ENCODE results near the gene ATP1A1. TPM values are rescaled to one million over a fixed set of nuclear protein-coding genes. Genes with fewer than 3 reads are reported as not detected.

ATP1A1 gene
- total and polyA plus RNA-seq, 2 donors (not counting 1 experiment from before 2014, with no cell fraction given) = 58.9 to 107 TPM

DNA sequence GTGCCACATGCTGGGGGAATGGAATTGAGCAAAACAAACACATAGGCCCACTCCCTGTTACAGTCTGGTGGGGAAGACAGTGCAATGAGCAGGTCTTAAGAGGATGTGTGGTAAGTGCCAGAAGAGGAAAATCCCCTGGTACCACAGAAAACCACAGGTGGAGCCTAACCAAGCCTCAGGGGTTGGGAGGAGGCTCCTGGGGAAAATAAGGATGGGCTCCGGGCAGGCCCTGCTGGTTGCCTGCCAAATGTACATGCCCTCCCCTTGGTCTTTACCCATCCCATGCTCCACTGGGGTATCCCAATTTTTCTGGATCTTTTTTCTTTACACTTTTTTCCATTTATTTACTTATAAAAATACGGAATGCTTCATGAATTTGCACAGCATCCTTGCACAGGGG is 40.4 kb downstream of the ATP1A1 start:
- Histone ChIP-seq H2AFZ (ENCODE audit: insufficient read depth, low read depth, low read length, poor library complexity, severe bottlenecking) (no peak overlapping the region), H3K27me3 (replicated peaks in 1 of 4; ENCODE audit: control extremely low read depth in 1 of 4, control insufficient read depth in 3 of 4, insufficient read depth in 4 of 4, low read length in 3 of 4) (no peaks in the 10 kb centered on the region), H4K20me1 (ENCODE audit: control insufficient read depth, insufficient read depth, low read length, poor library complexity, severe bottlenecking) (no peaks in the 10 kb centered on the region), H3K36me3 (replicated peaks in 1 of 2; ENCODE audit: control extremely low read depth in 1 of 2, control insufficient read depth in 1 of 2, extremely low read depth in 1 of 2, insufficient read depth in 2 of 2, low read length in 1 of 2) (peaks cover 0 to 3% of the 10 kb centered on the region in 2 experiments), H3K4me3 (ENCODE audit: control extremely low read depth in 1 of 5, extremely low read depth in 1 of 5, insufficient read depth in 1 of 5, low read depth in 2 of 5, low read length in 4 of 5) (no peak overlapping the region), H3K9me3 (ENCODE audit: control extremely low read depth in 1 of 3, control insufficient read depth in 2 of 3, insufficient read depth in 1 of 3, low read length in 2 of 3) (no peaks in the 10 kb centered on the region), H3K27ac (ENCODE audit: low read length in 2 of 2) (no peak overlapping the region), H3K9ac (ENCODE audit: low read length) (no peak overlapping the region), H3K79me2 (ENCODE audit: control insufficient read depth, insufficient read depth, low read length) (peaks cover 9% of the 10 kb centered on the region), H3K4me2 (replicated peaks; ENCODE audit: low read depth, low read length, poor library complexity, severe bottlenecking) (no peak overlapping the region), H3K4me1 (ENCODE audit: control insufficient read depth in 2 of 2, insufficient read depth in 2 of 2, low read length in 2 of 2) (peaks cover 10 to 12% of the 10 kb centered on the region in 2 donors)
- no peak overlapping the region for H3K27ac Mint-ChIP-seq
- H3K4me3 Mint-ChIP-seq = no peak overlapping the region
- CTCF ChIA-PET = no interaction called here
- intact Hi-C loops (cut with micrococcal nuclease) = loop anchor here (10.0 kb wide), 1 partner anchor 141 kb away; no protein-coding TSS in a partner anchor
- 100% methylated on average over 1 of the region's 2 CpGs for WGBS (ENCODE audit: insufficient coverage)
- ATAC-seq (ENCODE audit: low read depth) (no peak), DNase-seq (no peak)
- TF ChIP-seq, protein P1, sequence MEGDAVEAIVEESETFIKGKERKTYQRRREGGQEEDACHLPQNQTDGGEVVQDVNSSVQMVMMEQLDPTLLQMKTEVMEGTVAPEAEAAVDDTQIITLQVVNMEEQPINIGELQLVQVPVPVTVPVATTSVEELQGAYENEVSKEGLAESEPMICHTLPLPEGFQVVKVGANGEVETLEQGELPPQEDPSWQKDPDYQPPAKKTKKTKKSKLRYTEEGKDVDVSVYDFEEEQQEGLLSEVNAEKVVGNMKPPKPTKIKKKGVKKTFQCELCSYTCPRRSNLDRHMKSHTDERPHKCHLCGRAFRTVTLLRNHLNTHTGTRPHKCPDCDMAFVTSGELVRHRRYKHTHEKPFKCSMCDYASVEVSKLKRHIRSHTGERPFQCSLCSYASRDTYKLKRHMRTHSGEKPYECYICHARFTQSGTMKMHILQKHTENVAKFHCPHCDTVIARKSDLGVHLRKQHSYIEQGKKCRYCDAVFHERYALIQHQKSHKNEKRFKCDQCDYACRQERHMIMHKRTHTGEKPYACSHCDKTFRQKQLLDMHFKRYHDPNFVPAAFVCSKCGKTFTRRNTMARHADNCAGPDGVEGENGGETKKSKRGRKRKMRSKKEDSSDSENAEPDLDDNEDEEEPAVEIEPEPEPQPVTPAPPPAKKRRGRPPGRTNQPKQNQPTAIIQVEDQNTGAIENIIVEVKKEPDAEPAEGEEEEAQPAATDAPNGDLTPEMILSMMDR (IDR thresholded peaks at IDR 0.05) = no peak
- TF ChIP-seq EZH2 (IDR thresholded peaks at IDR 0.05; ENCODE audit: borderline replicate concordance, insufficient read depth, low read depth, low read length, poor library complexity, severe bottlenecking) = no peak
- H3K27me3 Mint-ChIP-seq = no peaks in the 10 kb centered on the region
- H3K4me1 Mint-ChIP-seq = peaks cover 20% of the 10 kb centered on the region
- POLR2A ChIA-PET = no interaction called here
- H3K9me3 Mint-ChIP-seq (ENCODE audit: insufficient read depth) = no peaks in the 10 kb centered on the region

DNA sequence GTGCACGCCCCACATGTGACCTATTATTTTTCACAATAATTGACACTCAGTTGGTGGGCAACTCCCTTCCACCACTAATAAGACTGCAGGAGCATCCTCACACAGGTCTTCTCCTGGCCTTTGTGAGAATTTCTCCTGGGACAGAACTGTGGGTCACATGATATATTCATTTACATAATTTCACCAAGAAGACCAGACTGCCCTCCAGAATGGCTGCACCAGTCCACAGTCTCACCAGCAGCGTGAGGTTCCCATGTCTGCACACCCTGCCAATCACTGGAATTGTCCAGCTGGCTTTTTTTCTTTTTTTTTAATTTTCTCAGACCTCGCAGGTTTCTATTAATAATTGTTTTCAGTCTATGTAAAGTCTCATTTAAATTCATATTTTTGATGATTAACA is 41.3 kb downstream of the ATP1A1 start:
- no peak overlapping the region for H3K4me2 ChIP-seq (replicated peaks; ENCODE audit: low read depth, low read length, poor library complexity, severe bottlenecking)

More for the DNA sequence above, 41.3 kb downstream of the ATP1A1 start:
- peaks cover 13% of the 10 kb centered on the region for H3K79me2 ChIP-seq (ENCODE audit: control insufficient read depth, insufficient read depth, low read length)
- no peaks in the 10 kb centered on the region for H4K20me1 ChIP-seq (ENCODE audit: control insufficient read depth, insufficient read depth, low read length, poor library complexity, severe bottlenecking)
- no peaks in the 10 kb centered on the region for H3K9me3 Mint-ChIP-seq (ENCODE audit: insufficient read depth)
- ChIA-PET CTCF (interaction anchor here (1.2 kb wide), 1 partner anchor 38 kb away, joined by 3 read pairs; no protein-coding TSS in a partner anchor), POLR2A (no interaction called here)
- 100% methylated on average over 1 of the region's 3 CpGs for WGBS (ENCODE audit: insufficient coverage)
- no peak overlapping the region for H3K27ac Mint-ChIP-seq
- H3K4me3 ChIP-seq (ENCODE audit: control extremely low read depth in 1 of 5, extremely low read depth in 1 of 5, insufficient read depth in 1 of 5, low read depth in 2 of 5, low read length in 4 of 5) = no peak overlapping the region
- H3K9me3 ChIP-seq (ENCODE audit: control extremely low read depth in 1 of 3, control insufficient read depth in 2 of 3, insufficient read depth in 1 of 3, low read length in 2 of 3) = no peaks in the 10 kb centered on the region
- H3K4me1 ChIP-seq (ENCODE audit: control insufficient read depth in 2 of 2, insufficient read depth in 2 of 2, low read length in 2 of 2) = peaks cover 16 to 19% of the 10 kb centered on the region in 2 donors
- no peak overlapping the region for H3K9ac ChIP-seq (ENCODE audit: low read length)
- H3K4me3 Mint-ChIP-seq = no peak overlapping the region
- TF ChIP-seq EZH2 (IDR thresholded peaks at IDR 0.05; ENCODE audit: borderline replicate concordance, insufficient read depth, low read depth, low read length, poor library complexity, severe bottlenecking) = no peak
- TF ChIP-seq, protein P1 (IDR thresholded peaks at IDR 0.05) = no peak
- H3K27me3 Mint-ChIP-seq = no peaks in the 10 kb centered on the region
- DNase-seq (no peak), ATAC-seq (ENCODE audit: low read depth) (no peak)
- intact Hi-C loops (cut with micrococcal nuclease) = loop anchor here (10.0 kb wide), 1 partner anchor 140 kb away; no protein-coding TSS in a partner anchor
- peaks cover 0 to 3% of the 10 kb centered on the region in 2 experiments for H3K36me3 ChIP-seq (replicated peaks in 1 of 2; ENCODE audit: control extremely low read depth in 1 of 2, control insufficient read depth in 1 of 2, extremely low read depth in 1 of 2, insufficient read depth in 2 of 2, low read length in 1 of 2)
- no peak overlapping the region for H3K27ac ChIP-seq (ENCODE audit: low read length in 2 of 2)
- peaks cover 25% of the 10 kb centered on the region for H3K4me1 Mint-ChIP-seq
- H3K27me3 ChIP-seq (replicated peaks in 1 of 4; ENCODE audit: control extremely low read depth in 1 of 4, control insufficient read depth in 3 of 4, insufficient read depth in 4 of 4, low read length in 3 of 4) = no peaks in the 10 kb centered on the region
- no peak overlapping the region for H2AFZ ChIP-seq (ENCODE audit: insufficient read depth, low read depth, low read length, poor library complexity, severe bottlenecking)
